Measurements from ENCODE around the gene RBM20.
"Not testable (repeated sequence)": the region's sequence is repeated elsewhere in the genome, so short reads cannot be mapped to it uniquely, and the experiment has no call there.

The RBM20 gene

GRCh38 chr10:110861476-110861875 is 217.3 kb downstream of the RBM20 start:
- DNase-seq: no peak

- no peak for DNase-seq
Measured at GRCh38 chr10:110861930-110862649, 218.0 kb downstream of the RBM20 start.

- DNase-seq: no peak
Measured at GRCh38 chr10:110862961-110863360, 218.8 kb downstream of the RBM20 start.

GRCh38 chr10:110863361-110863760 is 219.2 kb downstream of the RBM20 start:
- DNase-seq: no peak

- no peak for DNase-seq
Measured at GRCh38 chr10:110863956-110864355, 219.8 kb downstream of the RBM20 start.

GRCh38 chr10:110864662-110865140 is 220.6 kb downstream of the RBM20 start:
- no peak for DNase-seq

- DNase-seq: no peak
Measured at GRCh38 chr10:110865186-110865808, 221.2 kb downstream of the RBM20 start.

GRCh38 chr10:110865809-110866482 is 221.8 kb downstream of the RBM20 start:
- no peak for DNase-seq

- DNase-seq: not testable (repeated sequence)
Measured at GRCh38 chr10:110867011-110867806, 223.1 kb downstream of the RBM20 start.

GRCh38 chr10:110867807-110868465 is 223.8 kb downstream of the RBM20 start:
- DNase-seq: no peak

GRCh38 chr10:110868981-110869380 is 224.8 kb downstream of the RBM20 start:
- DNase-seq: no peak

GRCh38 chr10:110870823-110871297 is 226.7 kb downstream of the RBM20 start:
- no peak for DNase-seq

GRCh38 chr10:110871298-110872084 is 227.4 kb downstream of the RBM20 start, which contains the start of gene PDCD4:
Gene PDCD4 (plus strand): TSS chr10:110871928. CDS start chr10:110876028, 4,100 bp downstream.
- DNase-seq: peak; percentile 83

- DNase-seq: peak; percentile 39
Measured at GRCh38 chr10:110872145-110872983, 228.2 kb downstream of the RBM20 start.

GRCh38 chr10:110872984-110873923 is 229.1 kb downstream of the RBM20 start:
- no peak for DNase-seq

- DNase-seq: no peak
Measured at GRCh38 chr10:110873951-110874350, 229.8 kb downstream of the RBM20 start.

GRCh38 chr10:110876000-110876399 is 231.9 kb downstream of the RBM20 start:
- DNase-seq: no peak

GRCh38 chr10:110876788-110877187 is 232.7 kb downstream of the RBM20 start:
- DNase-seq: no peak

- DNase-seq: no peak
Measured at GRCh38 chr10:110880012-110880411, 235.9 kb downstream of the RBM20 start.
